BLaER1 treated with 17β-estradiol and CSF1 and Interleukin-3, amounts not matched to agents 10 nM and 100 nM (cell line): ENCODE measurements around the gene CTNND1.

Source experiments
- H3K27ac ChIP-seq, 11 experiments: shearing (Covaris generic); formaldehyde crosslinking; 2 replicates each; pipeline ENCODE4 v1.8.1; 2022
- H3K27me3 ChIP-seq, 11 experiments: shearing (Covaris generic); formaldehyde crosslinking; 2 replicates each; pipeline ENCODE4 v1.8.1; 2022
- H3K36me3 ChIP-seq, 11 experiments: shearing (Covaris generic); formaldehyde crosslinking; 2 replicates each; pipeline ENCODE4 v1.8.1; 2022
- H3K4me1 ChIP-seq, 10 experiments: shearing (Covaris generic); formaldehyde crosslinking; 2 replicates each; pipeline ENCODE4 v1.8.1; 2022
- H3K4me2 ChIP-seq, 11 experiments: shearing (Covaris generic); formaldehyde crosslinking; 2 replicates each; pipeline ENCODE4 v1.8.1; 2022
- H3K4me3 ChIP-seq, 10 experiments: shearing (Covaris generic); formaldehyde crosslinking; 2 replicates each; pipeline ENCODE4 v1.8.1; 2022
- H3K9ac ChIP-seq, 11 experiments: shearing (Covaris generic); formaldehyde crosslinking; 2 replicates each; pipeline ENCODE4 v1.8.1; 2022
- H3K9me3 ChIP-seq, 11 experiments: shearing (Covaris generic); formaldehyde crosslinking; replicated peaks in 1 of 11; 2 replicates each; pipeline ENCODE4 v1.8.1; 2022
- H4K20me1 ChIP-seq, 11 experiments: shearing (Covaris generic); formaldehyde crosslinking; 2 replicates each; pipeline ENCODE4 v1.8.1; 2022
- Cebpa-rat ChIP-seq, 11 experiments: shearing (Covaris generic); IDR thresholded peaks; 2 replicates each; pipeline ENCODE4 v1.8.1; 2022

The CTNND1 gene

DNA sequence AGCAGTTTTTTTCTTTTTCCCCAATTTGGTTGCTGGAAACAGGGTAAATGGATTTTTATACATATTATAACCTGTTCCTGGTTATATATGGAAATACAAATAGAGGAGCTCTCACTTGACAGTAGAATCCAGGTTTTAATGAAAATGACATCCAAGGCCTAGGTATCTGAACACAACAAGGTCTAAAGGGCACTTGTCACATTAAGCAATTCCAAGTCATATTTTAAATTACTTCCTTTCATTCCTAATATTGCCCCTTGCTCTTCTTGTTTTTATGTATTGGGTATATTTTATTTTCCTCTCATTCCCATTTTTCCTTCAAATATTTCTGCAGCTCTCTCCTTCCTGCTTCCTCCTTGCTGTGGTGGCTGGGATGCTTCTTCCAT, 27.1 kb downstream of the CTNND1 start:
- H3K4me1 ChIP-seq: peaks cover 29 to 94% (median 73%) of the 10 kb centered on the region in 10 experiments

GRCh38 chr11:57791321-57792059, 29.9 kb downstream of the CTNND1 start:
- no peaks in the 10 kb centered on the region for H3K9me3 ChIP-seq
- no peaks in the 10 kb centered on the region for H3K27me3 ChIP-seq
- peak overlapping the region; percentile 77 to 98 (median 93) for H3K4me2 ChIP-seq
- H4K20me1 ChIP-seq: peaks cover 0 to 10% (median 0%) of the 10 kb centered on the region in 11 experiments; a peak in 1 of 22 replicates
- peak overlapping the region in 7 of 10 experiments; percentile 7 to 47 (median 27); a peak in 12 of 20 replicates for H3K4me3 ChIP-seq
- no peak for TF ChIP-seq Cebpa-rat (IDR thresholded peaks at IDR 0.05)
- peaks cover 8 to 20% (median 13%) of the 10 kb centered on the region in 11 experiments for H3K36me3 ChIP-seq
- peak overlapping the region; percentile 32 to 92 (median 83); a peak in 21 of 22 replicates for H3K27ac ChIP-seq
- H3K4me1 ChIP-seq: peaks cover 29 to 99% (median 79%) of the 10 kb centered on the region in 10 experiments
- H3K9ac ChIP-seq: peak overlapping the region in 9 of 11 experiments; percentile 28 to 77 (median 63); a peak in 16 of 22 replicates

More for the DNA sequence above, 27.1 kb downstream of the CTNND1 start:
- Histone ChIP-seq H3K9me3 (no peaks in the 10 kb centered on the region), H3K27me3 (no peaks in the 10 kb centered on the region), H3K27ac (peak overlapping the region in 7 of 11 experiments; percentile 8 to 60 (median 36); a peak in 9 of 22 replicates), H3K9ac (peak overlapping the region in 1 of 11 experiments; percentile 18; a peak in 1 of 22 replicates), H4K20me1 (peaks cover 0 to 10% (median 0%) of the 10 kb centered on the region in 11 experiments; a peak in 1 of 22 replicates), H3K4me3 (no peak overlapping the region), H3K36me3 (no peaks in the 10 kb centered on the region), H3K4me2 (peak overlapping the region in 9 of 11 experiments; percentile 6 to 98 (median 75); a peak in 16 of 22 replicates)
- no peak for TF ChIP-seq Cebpa-rat (IDR thresholded peaks at IDR 0.05)

DNA sequence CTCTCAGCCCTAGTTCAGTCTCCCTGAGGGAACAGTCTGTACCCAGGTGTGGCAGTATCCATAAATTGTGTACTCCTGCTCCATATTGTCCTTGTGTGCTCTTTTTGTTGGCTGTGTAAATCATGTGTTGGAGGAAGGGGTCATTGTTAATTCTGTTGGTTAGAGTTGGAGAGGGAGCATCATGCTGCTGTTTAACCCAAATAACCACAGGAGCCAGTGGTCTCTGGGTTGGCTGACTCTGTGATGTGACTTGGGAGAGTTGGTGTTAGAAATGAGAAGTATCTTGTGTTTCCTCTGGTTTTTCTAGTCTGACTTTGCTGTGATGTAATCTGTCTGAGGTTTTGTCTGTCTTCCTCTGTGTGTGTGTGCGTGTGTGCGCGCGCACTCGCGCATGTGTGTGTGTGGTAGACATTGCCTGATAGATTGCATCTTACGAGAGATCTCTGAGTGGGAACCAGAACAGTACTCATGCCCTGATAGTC, 30.5 kb downstream of the CTNND1 start:
- Histone ChIP-seq H3K27ac (peak overlapping the region; percentile 67 to 92 (median 83); a peak in 21 of 22 replicates), H3K9me3 (no peaks in the 10 kb centered on the region), H3K4me3 (peak overlapping the region in 8 of 10 experiments; percentile 30 to 58 (median 42); a peak in 13 of 20 replicates), H3K9ac (peak overlapping the region in 10 of 11 experiments; percentile 32 to 77 (median 68); a peak in 18 of 22 replicates), H3K36me3 (peaks cover 12 to 26% (median 19%) of the 10 kb centered on the region in 11 experiments), H4K20me1 (peaks cover 0 to 10% (median 0%) of the 10 kb centered on the region in 11 experiments; a peak in 1 of 22 replicates), H3K27me3 (no peaks in the 10 kb centered on the region), H3K4me1 (peaks cover 29 to 94% (median 77%) of the 10 kb centered on the region in 10 experiments), H3K4me2 (peak overlapping the region; percentile 77 to 98 (median 93))
- peak in 10 of 11 experiments; percentile 14 to 88 (median 31); a peak in 10 of 22 replicates for TF ChIP-seq Cebpa-rat (IDR thresholded peaks at IDR 0.05)

GRCh38 chr11:57792870-57793269, 31.3 kb downstream of the CTNND1 start:
- H4K20me1 ChIP-seq: peaks cover 0 to 10% (median 0%) of the 10 kb centered on the region in 11 experiments; a peak in 1 of 22 replicates
- H3K4me1 ChIP-seq: peaks cover 29 to 86% (median 71%) of the 10 kb centered on the region in 10 experiments
- peak overlapping the region in 9 of 10 experiments; percentile 24 to 58 (median 41); a peak in 16 of 20 replicates for H3K4me3 ChIP-seq
- H3K36me3 ChIP-seq: peaks cover 12 to 27% (median 21%) of the 10 kb centered on the region in 11 experiments
- peak overlapping the region in 10 of 11 experiments; percentile 31 to 77 (median 67); a peak in 17 of 22 replicates for H3K9ac ChIP-seq
- no peaks in the 10 kb centered on the region for H3K9me3 ChIP-seq
- peak overlapping the region; percentile 77 to 98 (median 93) for H3K4me2 ChIP-seq
- no peak for TF ChIP-seq Cebpa-rat (IDR thresholded peaks at IDR 0.05)
- H3K27me3 ChIP-seq: no peaks in the 10 kb centered on the region
- peak overlapping the region; percentile 67 to 92 (median 83) for H3K27ac ChIP-seq

GRCh38 chr11:57793351-57794115, 31.9 kb downstream of the CTNND1 start:
- H3K4me3 ChIP-seq: peak overlapping the region in 8 of 10 experiments; percentile 30 to 58 (median 42); a peak in 11 of 20 replicates
- no peak for TF ChIP-seq Cebpa-rat (IDR thresholded peaks at IDR 0.05)
- H3K4me2 ChIP-seq: peak overlapping the region; percentile 77 to 98 (median 93)
- peaks cover 12 to 27% (median 21%) of the 10 kb centered on the region in 11 experiments for H3K36me3 ChIP-seq
- H3K9me3 ChIP-seq: no peaks in the 10 kb centered on the region
- H3K27ac ChIP-seq: peak overlapping the region; percentile 46 to 92 (median 83); a peak in 18 of 22 replicates
- H3K4me1 ChIP-seq: peaks cover 29 to 83% (median 65%) of the 10 kb centered on the region in 10 experiments
- peak overlapping the region in 6 of 11 experiments; percentile 62 to 77 (median 74); a peak in 14 of 22 replicates for H3K9ac ChIP-seq
- peaks cover 0 to 10% (median 0%) of the 10 kb centered on the region in 11 experiments; a peak in 1 of 22 replicates for H4K20me1 ChIP-seq
- no peaks in the 10 kb centered on the region for H3K27me3 ChIP-seq

GRCh38 chr11:57798905-57799559, 37.4 kb downstream of the CTNND1 start:
- peaks cover 32 to 50% (median 44%) of the 10 kb centered on the region in 11 experiments for H3K36me3 ChIP-seq
- H3K9me3 ChIP-seq: no peaks in the 10 kb centered on the region
- no peaks in the 10 kb centered on the region for H4K20me1 ChIP-seq
- H3K4me2 ChIP-seq: peak overlapping the region in 6 of 11 experiments; percentile 33 to 85 (median 73); a peak in 11 of 22 replicates
- peak overlapping the region in 7 of 11 experiments; percentile 4 to 64 (median 41); a peak in 13 of 22 replicates for H3K27ac ChIP-seq
- H3K4me3 ChIP-seq: no peak overlapping the region
- peaks cover 16 to 74% (median 52%) of the 10 kb centered on the region in 10 experiments for H3K4me1 ChIP-seq
- no peaks in the 10 kb centered on the region for H3K27me3 ChIP-seq
- no peak overlapping the region for H3K9ac ChIP-seq
- TF ChIP-seq Cebpa-rat (IDR thresholded peaks at IDR 0.05): no peak

- Histone ChIP-seq H3K4me2 (peak overlapping the region; percentile 52 to 87 (median 71)), H3K9me3 (no peaks in the 10 kb centered on the region), H3K9ac (peak overlapping the region in 10 of 11 experiments; percentile 7 to 69 (median 54); a peak in 18 of 22 replicates), H4K20me1 (no peaks in the 10 kb centered on the region), H3K4me3 (peak overlapping the region in 3 of 10 experiments; percentile 0 to 18 (median 14); a peak in 3 of 20 replicates), H3K27ac (peak overlapping the region; percentile 6 to 74 (median 66); a peak in 20 of 22 replicates), H3K27me3 (no peaks in the 10 kb centered on the region), H3K4me1 (peaks cover 16 to 58% (median 40%) of the 10 kb centered on the region in 10 experiments), H3K36me3 (peaks cover 44 to 61% (median 55%) of the 10 kb centered on the region in 11 experiments)
- no peak for TF ChIP-seq Cebpa-rat (IDR thresholded peaks at IDR 0.05)
These were observed 39.0 kb downstream of the CTNND1 start for GRCh38 chr11:57800444-57801182.
